GM23248 (cell line): ENCODE measurements around the gene RAB3GAP1. TPM values are rescaled to one million over a fixed set of nuclear protein-coding genes. Genes with fewer than 3 reads are reported as not detected.
"Not testable (repeated sequence)": the region's sequence is repeated elsewhere in the genome, so short reads cannot be mapped to it uniquely, and the experiment has no call there.

ENCODE experiments used
- DNase-seq: peaks from one replicate; pipeline ENCODE4 v3.0.0-alpha.2; 2015
- H2AFZ ChIP-seq: fragments of 200-600 bp; sonication (generic); 2 replicates; pipeline ENCODE4 v1.6.1; 2016; ENCODE audit warnings: antibody characterized with exemption
- H3F3A ChIP-seq: fragments of 200-600 bp; sonication (generic); 2 replicates; pipeline ENCODE4 v1.6.1; 2016; ENCODE audit warnings: mild to moderate bottlenecking, antibody characterized with exemption, mixed run types; ENCODE audit not compliant: insufficient read depth
- H3K27ac ChIP-seq: fragments of 200-600 bp; sonication (generic); 2 replicates; pipeline ENCODE4 v1.5.1; 2016; ENCODE audit warnings: mild to moderate bottlenecking
- H3K27me3 ChIP-seq: fragments of 200-600 bp; sonication (generic); replicated peaks from 2 replicates; pipeline ENCODE4 v1.6.1; 2016; ENCODE audit warnings: mild to moderate bottlenecking; ENCODE audit not compliant: insufficient read depth
- H3K36me3 ChIP-seq: fragments of 200-600 bp; sonication (generic); 2 replicates; pipeline ENCODE4 v1.6.1; 2016; ENCODE audit warnings: low read depth, mild to moderate bottlenecking
- H3K4me1 ChIP-seq: fragments of 200-600 bp; sonication (generic); 2 replicates; pipeline ENCODE4 v1.6.1; 2016; ENCODE audit warnings: mild to moderate bottlenecking; ENCODE audit not compliant: insufficient read depth
- H3K4me2 ChIP-seq: fragments of 200-600 bp; sonication (generic); one replicate; pipeline ENCODE4 v1.6.1; 2016; ENCODE audit warnings: mild to moderate bottlenecking; ENCODE audit not compliant: unreplicated experiment
- H3K4me3 ChIP-seq: fragments of 200-600 bp; sonication (generic); 2 replicates; pipeline ENCODE4 v1.5.1; 2016; ENCODE audit warnings: mild to moderate bottlenecking
- H3K79me2 ChIP-seq: fragments of 200-600 bp; sonication (generic); 2 replicates; pipeline ENCODE4 v1.6.1; 2016; ENCODE audit warnings: mild to moderate bottlenecking; ENCODE audit not compliant: insufficient read depth
- H3K9ac ChIP-seq: fragments of 200-600 bp; sonication (generic); 2 replicates; pipeline ENCODE4 v1.6.1; 2016; ENCODE audit warnings: mild to moderate bottlenecking
- H3K9me2 ChIP-seq: fragments of 200-600 bp; sonication (generic); 2 replicates; pipeline ENCODE4 v1.6.1; 2016; ENCODE audit warnings: mixed run types, mild to moderate bottlenecking, moderate library complexity; ENCODE audit not compliant: insufficient read depth
- H3K9me3 ChIP-seq: fragments of 200-600 bp; sonication (generic); one replicate; pipeline ENCODE4 v1.6.1; 2017; ENCODE audit warnings: low read depth
- H4K20me1 ChIP-seq: fragments of 200-600 bp; sonication (generic); 2 replicates; pipeline ENCODE4 v1.6.0; 2016; ENCODE audit not compliant: insufficient read depth
- EZH2 ChIP-seq: fragments of 200-600 bp; sonication (generic); IDR thresholded peaks from 2 replicates; pipeline ENCODE4 v1.6.1; 2018; ENCODE audit warnings: antibody characterized with exemption, mild to moderate bottlenecking; ENCODE audit not compliant: insufficient read depth, poor library complexity, severe bottlenecking
- EZH2phosphoT487 ChIP-seq: fragments of 200-600 bp; sonication (generic); IDR thresholded peaks from 2 replicates; pipeline ENCODE4 v1.6.1; 2018; ENCODE audit warnings: antibody characterized with exemption, moderate library complexity, mild to moderate bottlenecking, low read depth; ENCODE audit not compliant: insufficient read depth
- WGBS, 2 experiments: methylation state at CpG; one replicate each; pipeline ENCODE4 v1.1.6; 2015 to 2017; ENCODE audit warnings: low lambda C conversion rate in 2 of 2, low coverage in 1 of 2; ENCODE audit errors: missing lambda C conversion rate in 2 of 2; 5-methylcytosine and 5-hydroxymethylcytosine counted together
- in situ Hi-C: fragments of 300-500 bp; cut with MboI; formaldehyde crosslinking; loops from 2 replicates; pipeline ENCODE4 v1.15.0; 2020
- polyA plus RNA-seq: library from polyadenylated mRNA; unstranded; fragments of >200 nt; fragmentation: Nextera tagmentation; extraction: Ambion mirVana; gene quantifications from 2 replicates; pipeline ENCODE4 v1.2.1, GENCODE V29; 2016
- total RNA-seq: library from RNA; depleted of rRNA; stranded (reverse); fragments of >200 nt; shearing (Covaris generic); gene quantifications from 2 replicates; pipeline ENCODE4 v1.2.3, GENCODE V29; 2014

RAB3GAP1 gene
- total and polyA plus RNA-seq, 2 experiments from 2014 or later, result 35.5 to 72.1 TPM

GRCh38 chr2:135113322-135113721 is 61.2 kb downstream of the RAB3GAP1 start:
- peaks cover 28% of the 10 kb centered on the region for H3K79me2 ChIP-seq
- no peaks in the 10 kb centered on the region for H3K4me1 ChIP-seq
- no peak overlapping the region for H3K4me3 ChIP-seq
- no peak overlapping the region for H3K4me2 ChIP-seq
- DNase-seq, result no peak
- H3K9ac ChIP-seq, result no peak overlapping the region
- H2AFZ ChIP-seq, result no peak overlapping the region
- in situ Hi-C loops, result no loop called here
- H3F3A ChIP-seq, result no peaks in the 10 kb centered on the region
- H4K20me1 ChIP-seq, result no peaks in the 10 kb centered on the region
- no peaks in the 10 kb centered on the region for H3K9me3 ChIP-seq
- no peak overlapping the region for H3K27ac ChIP-seq
- TF ChIP-seq EZH2phosphoT487 (no peak), EZH2 (no peak)
- H3K27me3 ChIP-seq, result no peaks in the 10 kb centered on the region
- H3K9me2 ChIP-seq, result no peaks in the 10 kb centered on the region
- peaks cover 15% of the 10 kb centered on the region; the same call in 1 of the 2 replicates for H3K36me3 ChIP-seq
- WGBS, 2 experiments, result 85 to 92% methylated on average over 3 of the region's 3 CpGs

- in situ Hi-C loops, result no loop called here
- TF ChIP-seq EZH2phosphoT487 (no peak), EZH2 (no peak)
- no peaks in the 10 kb centered on the region for H3F3A ChIP-seq
- no peak overlapping the region for H3K9ac ChIP-seq
- no peak overlapping the region for H3K4me2 ChIP-seq
- peaks cover 24% of the 10 kb centered on the region; the same call in 1 of the 2 replicates for H3K79me2 ChIP-seq
- H2AFZ ChIP-seq, result no peak overlapping the region
- H4K20me1 ChIP-seq, result no peaks in the 10 kb centered on the region
- no peak for DNase-seq
- H3K36me3 ChIP-seq, result peaks cover 36% of the 10 kb centered on the region; the same call in 1 of the 2 replicates
- no peaks in the 10 kb centered on the region for H3K9me3 ChIP-seq
- no peaks in the 10 kb centered on the region for H3K9me2 ChIP-seq
- H3K4me1 ChIP-seq, result peaks cover 2% of the 10 kb centered on the region; the same call in 1 of the 2 replicates
- no peaks in the 10 kb centered on the region for H3K27me3 ChIP-seq
- no peak overlapping the region for H3K27ac ChIP-seq
- H3K4me3 ChIP-seq, result no peak overlapping the region
Measured at GRCh38 chr2:135119582-135119981, 67.5 kb downstream of the RAB3GAP1 start.

GRCh38 chr2:135121016-135121657 is 69.0 kb downstream of the RAB3GAP1 start:
- no peaks in the 10 kb centered on the region for H3K9me2 ChIP-seq
- H3K4me1 ChIP-seq, result peaks cover 16% of the 10 kb centered on the region
- H3K79me2 ChIP-seq, result peaks cover 24% of the 10 kb centered on the region; the same call in 1 of the 2 replicates
- in situ Hi-C loops, result no loop called here
- no peak overlapping the region for H3K4me2 ChIP-seq
- no peak overlapping the region for H3K4me3 ChIP-seq
- no peak overlapping the region for H3K9ac ChIP-seq
- H3K27me3 ChIP-seq, result no peaks in the 10 kb centered on the region
- H2AFZ ChIP-seq, result no peak overlapping the region
- WGBS, 2 experiments, result 97 to 98% methylated on average over 2 of the region's 2 CpGs
- no peak overlapping the region for H3K27ac ChIP-seq
- no peaks in the 10 kb centered on the region for H4K20me1 ChIP-seq
- no peaks in the 10 kb centered on the region for H3F3A ChIP-seq
- H3K9me3 ChIP-seq, result no peaks in the 10 kb centered on the region
- no peak for TF ChIP-seq EZH2
- no peak for TF ChIP-seq EZH2phosphoT487
- peaks cover 35% of the 10 kb centered on the region; the same call in 1 of the 2 replicates for H3K36me3 ChIP-seq
- DNase-seq, result no peak

- H3K36me3 ChIP-seq, result peaks cover 40% of the 10 kb centered on the region
- H3K79me2 ChIP-seq, result peaks cover 24% of the 10 kb centered on the region; the same call in 1 of the 2 replicates
- H3K9me3 ChIP-seq, H3K4me3 ChIP-seq, H3K27me3 ChIP-seq, H3K27ac ChIP-seq, DNase-seq, H4K20me1 ChIP-seq, in situ Hi-C loops, H3K4me2 ChIP-seq, H3K9me2 ChIP-seq, H3F3A ChIP-seq, H2AFZ ChIP-seq, H3K9ac ChIP-seq: not testable (repeated sequence)
- peaks cover 16% of the 10 kb centered on the region for H3K4me1 ChIP-seq
- WGBS, 2 experiments, result 96% methylated on average over 6 of the region's 6 CpGs
Measured at GRCh38 chr2:135121658-135122039, 69.6 kb downstream of the RAB3GAP1 start.
